ENCODE data around the gene LITAF. TPM values are rescaled to one million over a fixed set of nuclear protein-coding genes. Genes with fewer than 3 reads are reported as not detected.
A peak's percentile ranks its signal among the peaks of the same experiment; 100 is the strongest.

The LITAF gene
- total RNA-seq, 4 donors from 2014 or later = 32.8 to 193 (median 101) TPM

GRCh38 chr16:11551842-11552241, 34.9 kb downstream of the LITAF start:
- H3K27ac ChIP-seq = peak overlapping the region; percentile 27 to 69 (median 56)
- H3K4me3 ChIP-seq = no peak overlapping the region
- no peaks in the 10 kb centered on the region for H3K9me3 ChIP-seq
- H3K4me1 ChIP-seq = peaks cover 0 to 16% (median 2%) of the 10 kb centered on the region in 4 donors
- in situ Hi-C loops (cut with MboI; ENCODE audit: low pct_ligation_motif_present in 1 of 4, low pct_unique_long_range_greater_than_20kb in 1 of 4, low sequenced_read_pairs in 3 of 4) = no loop called here
- WGBS, 2 donors (ENCODE audit: low coverage in 1 of 2) = 68% methylated on average over 3 of the region's 3 CpGs; no CpG with 5 or more reads in 1 of the 2 donors
- intact Hi-C loops (cut with DNase I; ENCODE audit: low total_unique reads) = no loop called here
- no peak for DNase-seq
- no peaks in the 10 kb centered on the region for H3K27me3 ChIP-seq
- TF ChIP-seq EP300 (IDR thresholded peaks at IDR 0.05; ENCODE audit: low read depth) (no peak), POLR2AphosphoS5 (IDR thresholded peaks at IDR 0.05) (no peak), CTCF (IDR thresholded peaks at IDR 0.05) (no peak), POLR2A (IDR thresholded peaks at IDR 0.05) (no peak)
- peaks cover 0 to 69% (median 22%) of the 10 kb centered on the region in 4 donors for H3K36me3 ChIP-seq

- no peak overlapping the region for H3K4me3 ChIP-seq
- in situ Hi-C loops (cut with MboI; ENCODE audit: low pct_ligation_motif_present in 1 of 4, low pct_unique_long_range_greater_than_20kb in 1 of 4, low sequenced_read_pairs in 3 of 4) = no loop called here
- H3K27ac ChIP-seq = peak overlapping the region; percentile 27 to 69 (median 50)
- H3K36me3 ChIP-seq = peaks cover 0 to 61% (median 19%) of the 10 kb centered on the region in 4 donors
- 67 to 90% methylated on average over 1 to 13 of the region's 13 CpGs for WGBS, 2 donors (ENCODE audit: low coverage in 1 of 2)
- intact Hi-C loops (cut with DNase I; ENCODE audit: low total_unique reads) = no loop called here
- H3K4me1 ChIP-seq = peaks cover 0 to 18% (median 2%) of the 10 kb centered on the region in 4 donors
- DNase-seq = no peak
- no peaks in the 10 kb centered on the region for H3K27me3 ChIP-seq
- H3K9me3 ChIP-seq = no peaks in the 10 kb centered on the region
- TF ChIP-seq POLR2AphosphoS5 (IDR thresholded peaks at IDR 0.05) (peak in 1 of 3 donors; percentile 4), CTCF (IDR thresholded peaks at IDR 0.05) (no peak)
Observed at GRCh38 chr16:11550791-11551498, 35.8 kb downstream of the LITAF start.

- Histone ChIP-seq H3K4me3 (no peak overlapping the region), H3K27me3 (no peaks in the 10 kb centered on the region), H3K4me1 (peaks cover 0 to 9% (median 2%) of the 10 kb centered on the region in 4 donors), H3K36me3 (peaks cover 0 to 31% (median 7%) of the 10 kb centered on the region in 4 donors), H3K27ac (peak overlapping the region; percentile 54 to 68 (median 60)), H3K9me3 (no peaks in the 10 kb centered on the region)
- intact Hi-C loops (cut with DNase I; ENCODE audit: low total_unique reads) (no loop called here), in situ Hi-C loops (cut with MboI; ENCODE audit: low pct_ligation_motif_present in 1 of 4, low pct_unique_long_range_greater_than_20kb in 1 of 4, low sequenced_read_pairs in 3 of 4) (loop anchor here (10.0 to 25.0 kb wide), 4 partner anchors 97 to 585 kb away; no protein-coding TSS in a partner anchor)
- no peak for DNase-seq
- WGBS, 2 donors (ENCODE audit: low coverage in 1 of 2) = 90 to 91% methylated on average over 9 to 13 of the region's 13 CpGs
- TF ChIP-seq POLR2A (IDR thresholded peaks at IDR 0.05) (no peak), POLR2AphosphoS5 (IDR thresholded peaks at IDR 0.05) (no peak), CTCF (IDR thresholded peaks at IDR 0.05) (no peak), EP300 (IDR thresholded peaks at IDR 0.05; ENCODE audit: low read depth) (no peak)
Observed at GRCh38 chr16:11547118-11547916, 39.4 kb downstream of the LITAF start.

- H3K27me3 ChIP-seq = no peaks in the 10 kb centered on the region
- 51 to 58% methylated on average over 3 to 5 of the region's 5 CpGs for WGBS, 2 donors (ENCODE audit: low coverage in 1 of 2)
- no peak for DNase-seq
- intact Hi-C loops (cut with DNase I; ENCODE audit: low total_unique reads) = no loop called here
- peaks cover 0 to 24% (median 7%) of the 10 kb centered on the region in 4 donors for H3K36me3 ChIP-seq
- H3K4me1 ChIP-seq = peaks cover 0 to 4% (median 2%) of the 10 kb centered on the region in 4 donors
- TF ChIP-seq POLR2AphosphoS5 (IDR thresholded peaks at IDR 0.05) = peak in 1 of 3 donors; percentile 34
- no peak for TF ChIP-seq CTCF (IDR thresholded peaks at IDR 0.05)
- H3K27ac ChIP-seq = peak overlapping the region; percentile 54 to 68 (median 60)
- no peaks in the 10 kb centered on the region for H3K9me3 ChIP-seq
- in situ Hi-C loops (cut with MboI; ENCODE audit: low pct_ligation_motif_present in 1 of 4, low pct_unique_long_range_greater_than_20kb in 1 of 4, low sequenced_read_pairs in 3 of 4) = loop anchor here (10.0 to 25.0 kb wide), 4 partner anchors 98 to 584 kb away; no protein-coding TSS in a partner anchor
- no peak overlapping the region for H3K4me3 ChIP-seq
Observed at GRCh38 chr16:11546608-11547061, 40.1 kb downstream of the LITAF start.
